IPS-20b (cell line): ENCODE measurements around the gene RESF1.
"Not testable (repeated sequence)": the region's sequence is repeated elsewhere in the genome, so short reads cannot be mapped to it uniquely, and the experiment has no call there.

Source experiments
- H3K27ac ChIP-seq: one replicate; pipeline ENCODE4 v1.5.1; 2013; ENCODE audit warnings: low read length
- H3K27me3 ChIP-seq: 2 replicates; pipeline ENCODE4 v1.6.1; 2013; ENCODE audit warnings: mild to moderate bottlenecking, low read length, inconsistent platforms; ENCODE audit not compliant: insufficient read depth
- H3K36me3 ChIP-seq: 2 replicates; pipeline ENCODE4 v1.6.1; 2013; ENCODE audit warnings: low read depth, mild to moderate bottlenecking, inconsistent platforms, low read length, moderate library complexity; ENCODE audit not compliant: insufficient read depth
- H3K4me1 ChIP-seq: 2 replicates; pipeline ENCODE4 v1.6.1; 2013; ENCODE audit warnings: mild to moderate bottlenecking, control low read depth, inconsistent platforms, low read length, moderate library complexity; ENCODE audit not compliant: insufficient read depth
- H3K4me3 ChIP-seq: 2 replicates; pipeline ENCODE4 v1.5.1; 2013; ENCODE audit warnings: mild to moderate bottlenecking, low read length, inconsistent platforms
- H3K9ac ChIP-seq: 2 replicates; pipeline ENCODE4 v1.6.1; 2013; ENCODE audit warnings: low read depth, mild to moderate bottlenecking, inconsistent platforms, low read length, moderate library complexity
- H3K9me3 ChIP-seq: 2 replicates; pipeline ENCODE4 v1.6.1; 2013; ENCODE audit warnings: mild to moderate bottlenecking, low read depth, low read length, inconsistent platforms; ENCODE audit not compliant: insufficient read depth

RESF1 gene

GRCh38 chr12:31947971-31948370, 11.2 kb upstream of the RESF1 start:
- Histone ChIP-seq H3K4me1 (no peaks in the 10 kb centered on the region), H3K36me3 (no peaks in the 10 kb centered on the region), H3K9me3 (peaks cover 19% of the 10 kb centered on the region), H3K9ac (no peak overlapping the region), H3K27me3 (no peaks in the 10 kb centered on the region), H3K27ac (no peak overlapping the region), H3K4me3 (no peak overlapping the region)

GRCh38 chr12:31948697-31949359, 10.4 kb upstream of the RESF1 start:
- H3K4me1 ChIP-seq, H3K27me3 ChIP-seq, H3K4me3 ChIP-seq, H3K27ac ChIP-seq, H3K9ac ChIP-seq, H3K36me3 ChIP-seq: not testable (repeated sequence)
- H3K9me3 ChIP-seq, result peaks cover 17% of the 10 kb centered on the region

- H3K36me3 ChIP-seq, result no peaks in the 10 kb centered on the region
- H3K9ac ChIP-seq, result no peak overlapping the region
- peaks cover 12% of the 10 kb centered on the region for H3K9me3 ChIP-seq
- H3K27me3 ChIP-seq, result no peaks in the 10 kb centered on the region
- H3K4me3 ChIP-seq, result no peak overlapping the region
- no peaks in the 10 kb centered on the region for H3K4me1 ChIP-seq
- H3K27ac ChIP-seq, result no peak overlapping the region
Observed at GRCh38 chr12:31950088-31950487, 9.1 kb upstream of the RESF1 start.

- H3K27me3 ChIP-seq, result no peaks in the 10 kb centered on the region
- H3K9me3 ChIP-seq, result peaks cover 12% of the 10 kb centered on the region
- no peaks in the 10 kb centered on the region for H3K4me1 ChIP-seq
- no peak overlapping the region for H3K27ac ChIP-seq
- H3K36me3 ChIP-seq, result no peaks in the 10 kb centered on the region
- H3K9ac ChIP-seq, result no peak overlapping the region
- H3K4me3 ChIP-seq, result no peak overlapping the region
Observed at GRCh38 chr12:31950492-31950891, 8.7 kb upstream of the RESF1 start.

- Histone ChIP-seq H3K36me3 (no peaks in the 10 kb centered on the region), H3K27me3 (no peaks in the 10 kb centered on the region), H3K9ac (no peak overlapping the region), H3K4me1 (no peaks in the 10 kb centered on the region), H3K27ac (no peak overlapping the region), H3K4me3 (no peak overlapping the region), H3K9me3 (peaks cover 12% of the 10 kb centered on the region)
Observed at GRCh38 chr12:31951008-31951407, 8.2 kb upstream of the RESF1 start.

GRCh38 chr12:31951939-31952338, 7.3 kb upstream of the RESF1 start:
- Histone ChIP-seq H3K4me1 (no peaks in the 10 kb centered on the region), H3K27ac (no peak overlapping the region), H3K36me3 (no peaks in the 10 kb centered on the region), H3K9ac (no peak overlapping the region), H3K27me3 (no peaks in the 10 kb centered on the region), H3K9me3 (peaks cover 12% of the 10 kb centered on the region), H3K4me3 (no peak overlapping the region)

GRCh38 chr12:31952418-31952817, 6.8 kb upstream of the RESF1 start:
- no peak overlapping the region for H3K27ac ChIP-seq
- no peak overlapping the region for H3K4me3 ChIP-seq
- no peaks in the 10 kb centered on the region for H3K27me3 ChIP-seq

GRCh38 chr12:31954925-31955858, 4.0 kb upstream of the RESF1 start:
- H3K27ac ChIP-seq, result no peak overlapping the region
- no peak overlapping the region for H3K9ac ChIP-seq

More at GRCh38 chr12:31952418-31952817, 6.8 kb upstream of the RESF1 start:
- no peaks in the 10 kb centered on the region for H3K36me3 ChIP-seq
- peaks cover 10% of the 10 kb centered on the region for H3K9me3 ChIP-seq
- H3K4me1 ChIP-seq, result no peaks in the 10 kb centered on the region
- H3K9ac ChIP-seq, result no peak overlapping the region

GRCh38 chr12:31958569-31959160, 550 bp upstream of the RESF1 start:
- no peaks in the 10 kb centered on the region for H3K27me3 ChIP-seq
- no peaks in the 10 kb centered on the region for H3K9me3 ChIP-seq
- peak overlapping the region; percentile 95; the same call in 1 of the 2 replicates for H3K9ac ChIP-seq
- peaks cover 27% of the 10 kb centered on the region for H3K4me1 ChIP-seq
- H3K36me3 ChIP-seq, result peaks cover 33% of the 10 kb centered on the region
- H3K4me3 ChIP-seq, result peak overlapping the region; percentile 100
- H3K27ac ChIP-seq, result no peak overlapping the region

More at GRCh38 chr12:31954925-31955858, 4.0 kb upstream of the RESF1 start:
- Histone ChIP-seq H3K4me1 (peaks cover 5% of the 10 kb centered on the region; the same call in 1 of the 2 replicates), H3K36me3 (no peaks in the 10 kb centered on the region), H3K27me3 (no peaks in the 10 kb centered on the region), H3K9me3 (no peaks in the 10 kb centered on the region), H3K4me3 (no peak overlapping the region)

GRCh38 chr12:31959701-31960391, 631 bp downstream of the RESF1 start:
- no peaks in the 10 kb centered on the region for H3K27me3 ChIP-seq
- peak overlapping the region; percentile 67 for H3K27ac ChIP-seq
- H3K4me3 ChIP-seq, result peak overlapping the region; percentile 100
- no peaks in the 10 kb centered on the region for H3K9me3 ChIP-seq
- H3K36me3 ChIP-seq, result peaks cover 45% of the 10 kb centered on the region
- peaks cover 27% of the 10 kb centered on the region for H3K4me1 ChIP-seq
- H3K9ac ChIP-seq, result peak overlapping the region; percentile 95

GRCh38 chr12:31961137-31961536, 1.9 kb downstream of the RESF1 start:
- Histone ChIP-seq H3K4me1 (peaks cover 29% of the 10 kb centered on the region), H3K27ac (no peak overlapping the region), H3K4me3 (peak overlapping the region; percentile 100), H3K9ac (peak overlapping the region; percentile 95; the same call in 1 of the 2 replicates), H3K27me3 (no peaks in the 10 kb centered on the region), H3K36me3 (peaks cover 55% of the 10 kb centered on the region), H3K9me3 (no peaks in the 10 kb centered on the region)
